ENCODE measurements around the gene TTC28.
"Not testable (repeated sequence)": the region's sequence is repeated elsewhere in the genome, so short reads cannot be mapped to it uniquely, and the experiment has no call there.

The TTC28 gene

GRCh38 chr22:28553108-28553866 is 126.4 kb downstream of the TTC28 start:
- not testable (repeated sequence) for DNase-seq

DNA sequence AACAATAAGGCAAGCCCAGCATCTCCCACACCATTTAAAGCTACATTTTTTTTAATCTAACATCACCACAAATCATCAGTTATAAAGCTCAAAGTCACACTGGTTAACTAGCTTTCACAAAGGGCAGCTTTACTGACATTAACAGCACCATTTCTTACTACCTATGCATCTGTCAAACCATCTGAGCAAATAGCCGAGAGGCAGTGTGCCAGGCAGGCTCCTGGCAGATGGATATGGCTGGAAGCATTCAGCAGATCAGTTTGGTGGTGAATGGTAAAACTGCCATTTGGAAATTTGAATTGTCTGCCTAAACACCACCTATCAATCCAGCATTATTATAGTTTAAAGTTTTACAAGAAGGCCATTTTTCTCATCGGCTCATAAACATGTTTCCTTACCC is 131.2 kb downstream of the TTC28 start:
- no peak for DNase-seq

GRCh38 chr22:28547132-28547842 is 132.4 kb downstream of the TTC28 start:
- no peak for DNase-seq

GRCh38 chr22:28544431-28544868 is 135.2 kb downstream of the TTC28 start:
- DNase-seq = no peak

GRCh38 chr22:28542980-28543621 is 136.5 kb downstream of the TTC28 start:
- no peak for DNase-seq

- DNase-seq = no peak
Measured at GRCh38 chr22:28541137-28541536, 138.5 kb downstream of the TTC28 start.

DNA sequence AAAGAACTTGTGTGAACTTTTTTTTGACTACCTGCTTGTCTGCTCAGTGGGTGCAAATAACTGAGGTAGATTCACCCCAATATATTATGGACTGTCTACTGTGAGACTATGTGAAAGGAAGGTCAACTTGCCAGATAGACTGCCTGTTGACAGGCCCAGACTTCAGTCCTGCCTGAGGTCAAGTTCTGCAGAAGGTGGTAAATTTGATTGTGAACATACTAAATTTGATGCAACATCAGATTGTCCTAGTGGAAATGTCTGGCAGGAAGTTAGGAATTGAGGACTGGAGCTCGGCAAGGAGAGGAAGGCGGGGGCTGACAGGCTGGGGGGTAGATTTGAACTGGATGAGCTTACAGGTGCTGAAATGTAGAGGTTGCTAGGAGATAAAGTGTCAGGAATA is 140.7 kb downstream of the TTC28 start:
- no peak for DNase-seq

DNA sequence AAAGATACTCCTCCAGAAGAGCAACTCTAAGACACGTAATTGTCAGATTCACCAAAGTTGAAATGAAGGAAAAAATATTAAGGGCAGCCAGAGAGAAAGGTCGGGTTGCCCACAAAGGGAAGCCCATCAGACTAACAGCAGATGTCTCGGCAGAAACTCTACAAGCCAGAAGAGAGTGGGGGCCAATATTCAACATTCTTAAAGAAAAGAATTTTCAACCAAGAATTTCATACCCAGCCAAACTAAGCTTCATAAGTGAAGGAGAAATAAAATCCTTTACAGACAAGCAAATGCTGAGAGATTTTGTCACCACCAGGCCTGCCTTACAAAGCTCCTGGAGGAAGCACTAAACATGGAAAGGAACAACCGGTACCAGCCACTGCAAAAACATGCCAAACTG is 149.1 kb downstream of the TTC28 start:
- not testable (repeated sequence) for DNase-seq

DNA sequence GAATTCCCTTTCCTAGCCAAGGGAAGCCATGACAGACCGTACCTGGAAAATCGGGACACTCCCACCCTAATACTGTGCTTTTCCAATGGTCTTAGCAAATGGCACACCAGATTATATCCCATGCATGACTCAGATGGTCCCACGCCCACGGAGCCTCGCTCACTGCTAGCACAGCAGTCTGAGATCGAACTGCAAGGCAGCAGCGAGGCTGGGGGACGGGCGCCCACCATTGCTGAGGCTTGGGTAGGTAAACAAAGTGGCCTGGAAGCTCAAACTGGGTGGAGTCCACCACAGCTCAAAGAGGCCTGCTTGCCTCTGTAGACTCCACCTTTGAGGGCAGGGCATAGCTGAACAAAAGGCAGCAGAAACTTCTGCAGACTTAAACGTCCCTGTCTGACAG is 150.5 kb downstream of the TTC28 start:
- not testable (repeated sequence) for DNase-seq

GRCh38 chr22:28521451-28521850 is 158.2 kb downstream of the TTC28 start:
- no peak for DNase-seq

DNA sequence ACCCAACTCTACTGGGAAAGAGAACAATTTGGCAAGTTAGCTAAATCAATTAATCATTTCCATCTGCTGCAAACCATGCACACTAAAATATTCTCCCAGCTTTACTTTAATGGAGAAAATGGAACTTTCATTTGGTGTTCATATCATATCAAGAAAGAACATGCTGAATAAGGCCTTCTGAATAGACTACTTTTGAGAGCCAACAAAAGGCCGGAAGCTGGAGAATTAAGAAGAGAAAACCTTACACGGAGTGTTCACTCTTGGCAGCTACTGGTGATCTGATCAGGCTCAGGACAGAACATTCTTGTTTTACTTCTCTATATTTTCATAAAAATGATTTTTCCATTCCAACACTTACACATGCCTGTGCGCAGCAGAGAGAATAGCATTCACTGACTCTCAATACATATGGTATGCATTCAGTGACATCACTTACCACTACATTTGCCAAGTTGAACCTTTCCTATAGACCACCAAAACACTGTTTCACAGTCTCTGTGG is 165.3 kb downstream of the TTC28 start:
- no peak for DNase-seq

DNA sequence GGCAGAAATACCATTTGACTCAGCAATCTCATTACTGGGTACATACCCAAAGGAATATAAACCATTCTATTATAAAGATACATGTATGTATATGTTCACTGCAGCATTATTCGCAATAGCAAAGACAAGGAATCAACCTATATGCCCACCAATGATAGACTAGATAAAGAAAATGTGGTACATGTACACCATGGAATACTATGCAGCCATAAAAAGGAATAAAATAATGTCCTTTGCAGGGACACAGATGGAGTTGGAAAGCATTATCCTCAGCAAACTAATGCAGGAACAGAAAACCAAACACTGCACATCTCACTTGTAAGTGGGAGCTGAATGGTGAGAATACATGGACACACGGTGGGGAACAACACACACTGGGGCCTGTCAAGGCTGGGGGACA is 167.3 kb downstream of the TTC28 start:
- DNase-seq = not testable (repeated sequence)

- no peak for DNase-seq
Measured at GRCh38 chr22:28507896-28508295, 171.7 kb downstream of the TTC28 start.

DNA sequence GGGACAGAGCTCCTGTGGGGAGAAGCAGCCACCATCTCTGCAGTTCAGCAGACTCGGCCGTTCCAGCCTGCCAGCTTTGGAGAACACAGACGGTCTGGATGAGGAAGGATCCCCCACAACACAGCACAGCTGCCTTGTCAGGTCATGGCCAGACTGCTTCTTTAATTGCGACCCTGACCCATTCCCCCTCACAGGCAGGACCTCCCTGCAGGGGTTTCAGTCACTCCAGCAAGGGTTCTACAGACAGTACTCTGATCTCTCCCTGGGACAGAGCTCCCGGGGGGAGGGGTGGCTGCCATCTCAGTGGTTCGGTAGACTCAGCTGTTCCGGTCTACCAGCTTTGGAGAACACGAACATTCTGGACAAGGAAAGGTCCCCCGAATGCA is 173.5 kb downstream of the TTC28 start:
- no peak for DNase-seq

DNA sequence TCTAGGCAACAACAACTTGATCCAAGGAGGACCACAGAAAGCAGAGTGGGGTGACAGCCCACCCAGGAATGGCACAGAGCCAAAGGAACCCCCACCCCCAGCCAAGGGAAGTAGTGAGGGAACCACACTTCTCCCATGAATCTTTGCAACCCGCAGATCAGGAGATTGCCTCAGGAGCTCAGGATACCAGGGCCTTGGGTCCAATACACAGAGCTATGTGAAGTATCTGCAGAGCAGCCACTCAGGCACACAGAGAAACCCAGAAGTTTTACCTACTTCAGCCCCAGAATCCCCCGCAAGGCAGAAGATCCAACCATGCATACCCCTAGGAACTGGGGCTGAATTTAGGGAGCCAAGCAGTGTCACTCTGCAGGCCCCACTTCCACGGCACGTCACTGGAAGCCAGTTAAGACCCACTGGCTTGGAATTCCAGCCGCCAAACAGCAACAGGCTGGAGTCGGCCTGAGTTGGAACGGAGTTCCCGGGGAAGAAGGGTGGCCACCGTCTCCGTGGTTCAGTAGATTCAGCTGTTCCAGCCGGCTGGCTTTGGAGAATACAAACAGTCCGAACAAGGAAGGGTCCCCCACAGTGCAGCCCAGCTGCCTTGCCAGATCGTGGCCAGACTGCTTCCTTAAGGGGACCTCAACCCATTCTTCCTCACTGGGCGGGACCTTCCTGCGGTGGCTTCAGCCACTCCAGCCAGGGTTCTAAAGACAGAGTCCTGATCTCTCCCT is 174.1 kb downstream of the TTC28 start:
- DNase-seq = no peak

DNA sequence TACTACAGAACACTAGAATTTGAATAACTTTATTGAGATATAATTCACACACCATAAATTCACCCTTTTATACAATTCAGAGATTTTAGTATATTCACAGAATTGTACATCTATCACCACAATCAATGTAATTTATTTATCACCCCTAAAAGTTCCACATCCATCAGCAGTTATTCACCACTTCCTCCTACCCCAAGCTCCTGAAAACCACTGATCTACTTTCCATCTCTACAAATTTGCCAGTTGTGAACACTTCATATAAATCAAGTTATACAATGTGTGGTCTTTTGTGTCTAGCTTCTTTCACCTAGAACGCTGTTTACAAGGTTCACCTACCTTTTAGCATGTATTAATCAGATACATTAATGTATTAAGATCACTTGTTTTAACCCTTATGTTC is 179.6 kb downstream of the TTC28 start:
- no peak for DNase-seq

DNA sequence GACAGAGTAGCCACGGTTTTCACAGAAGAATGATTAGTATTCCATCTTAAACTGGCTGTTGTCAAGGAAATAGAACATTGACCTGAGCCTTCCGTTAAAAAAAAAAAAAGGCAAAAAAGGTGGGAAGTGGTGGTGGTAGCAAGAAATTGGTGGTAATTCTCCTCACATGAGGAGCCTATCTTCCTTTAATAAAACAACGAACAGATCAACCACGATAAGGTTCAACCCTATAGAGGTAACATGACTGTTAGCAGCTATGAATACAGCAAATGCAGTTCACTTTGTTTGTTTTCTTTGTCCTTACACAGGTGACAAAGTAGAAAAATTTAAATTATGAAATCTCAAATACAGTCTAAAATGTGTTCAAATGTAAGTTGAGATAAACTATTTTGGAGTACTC is 181.6 kb downstream of the TTC28 start:
- DNase-seq = no peak

GRCh38 chr22:28497188-28497587 is 182.5 kb downstream of the TTC28 start:
- DNase-seq = no peak

DNA sequence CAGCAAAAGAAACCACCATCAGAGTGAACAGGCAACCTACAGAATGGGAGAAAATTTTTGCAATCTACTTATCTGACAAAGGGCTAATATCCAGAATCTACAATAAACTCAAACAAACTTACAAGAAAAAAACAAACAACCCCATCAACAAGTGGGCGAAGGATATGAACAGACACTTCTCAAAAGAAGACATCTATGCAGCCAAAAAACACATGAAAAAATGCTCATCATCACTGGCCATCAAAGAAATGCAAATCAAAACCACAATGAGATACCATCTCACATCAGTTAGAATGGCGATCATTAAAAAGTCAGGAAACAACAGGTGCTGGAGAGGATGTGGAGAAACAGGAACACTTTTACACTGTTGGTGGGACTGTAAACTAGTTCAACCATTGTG is 188.4 kb downstream of the TTC28 start:
- DNase-seq = not testable (repeated sequence)

DNA sequence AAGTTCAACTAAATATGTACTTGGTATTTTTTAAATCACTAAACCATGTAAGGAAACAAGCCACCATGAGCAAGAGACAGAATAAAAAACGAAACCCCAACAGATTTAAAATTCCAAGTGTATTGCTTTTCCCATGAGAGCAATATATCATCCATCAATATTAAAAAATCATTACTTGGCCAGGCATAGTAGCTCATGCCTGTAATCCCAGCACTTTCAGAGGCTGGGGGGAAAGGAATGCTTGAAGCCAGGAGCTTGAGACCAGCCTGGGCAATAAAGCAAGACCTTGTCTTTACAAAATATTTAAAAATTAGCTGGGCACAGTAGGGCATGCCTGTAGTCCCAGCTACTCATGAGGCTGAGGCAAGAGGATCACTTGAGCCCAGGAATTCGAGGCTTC is 190.8 kb downstream of the TTC28 start:
- DNase-seq = no peak

GRCh38 chr22:28484662-28485061 is 195.0 kb downstream of the TTC28 start:
- DNase-seq = no peak

GRCh38 chr22:28481725-28482124 is 197.9 kb downstream of the TTC28 start:
- DNase-seq = no peak
